Measurements from ENCODE around the gene ZEB1.
"Not testable (repeated sequence)": the region's sequence is repeated elsewhere in the genome, so short reads cannot be mapped to it uniquely, and the experiment has no call there.

Gene ZEB1

DNA sequence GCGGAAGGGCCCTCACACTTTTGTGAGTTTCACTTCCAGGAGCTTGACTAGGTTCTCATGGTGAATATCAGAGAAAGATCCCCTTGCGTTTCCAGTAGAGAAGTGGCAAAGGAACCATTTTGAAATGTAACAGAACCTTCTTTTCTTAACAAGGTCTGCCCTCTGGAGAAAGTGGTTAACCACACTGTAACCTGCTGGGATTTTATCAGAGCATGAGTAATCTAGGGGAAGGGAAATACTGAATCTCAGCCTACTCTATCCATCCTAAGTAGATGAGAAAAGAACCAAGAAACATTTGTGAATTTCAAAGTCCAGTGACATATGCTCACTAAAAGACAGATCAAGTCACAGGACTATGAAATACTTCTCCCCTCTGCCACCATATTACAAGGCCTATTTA is 235.5 kb downstream of the ZEB1 start:
- intact Hi-C loops (cut with DNase I) = no loop called here
- no peak for DNase-seq

DNA sequence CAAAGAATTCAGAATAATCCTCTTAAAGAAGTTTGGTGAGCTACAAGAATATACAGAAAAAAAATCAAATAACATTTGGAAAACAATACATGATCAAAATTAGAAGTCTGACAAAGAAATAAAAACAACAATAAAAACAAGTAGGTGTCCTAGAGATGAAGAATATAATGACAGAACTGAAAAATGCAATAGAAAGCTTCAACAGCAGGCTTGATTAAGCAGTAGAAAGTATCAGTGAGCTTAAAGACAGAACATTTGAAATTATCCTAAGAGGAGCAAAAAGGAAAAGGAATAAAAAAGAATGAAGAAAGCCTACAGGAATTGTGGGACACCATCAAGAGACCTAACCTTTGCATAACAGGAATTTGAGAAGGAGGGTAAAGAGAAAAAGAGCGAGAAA is 238.8 kb downstream of the ZEB1 start:
- DNase-seq = no peak
- intact Hi-C loops (cut with DNase I) = no loop called here

DNA sequence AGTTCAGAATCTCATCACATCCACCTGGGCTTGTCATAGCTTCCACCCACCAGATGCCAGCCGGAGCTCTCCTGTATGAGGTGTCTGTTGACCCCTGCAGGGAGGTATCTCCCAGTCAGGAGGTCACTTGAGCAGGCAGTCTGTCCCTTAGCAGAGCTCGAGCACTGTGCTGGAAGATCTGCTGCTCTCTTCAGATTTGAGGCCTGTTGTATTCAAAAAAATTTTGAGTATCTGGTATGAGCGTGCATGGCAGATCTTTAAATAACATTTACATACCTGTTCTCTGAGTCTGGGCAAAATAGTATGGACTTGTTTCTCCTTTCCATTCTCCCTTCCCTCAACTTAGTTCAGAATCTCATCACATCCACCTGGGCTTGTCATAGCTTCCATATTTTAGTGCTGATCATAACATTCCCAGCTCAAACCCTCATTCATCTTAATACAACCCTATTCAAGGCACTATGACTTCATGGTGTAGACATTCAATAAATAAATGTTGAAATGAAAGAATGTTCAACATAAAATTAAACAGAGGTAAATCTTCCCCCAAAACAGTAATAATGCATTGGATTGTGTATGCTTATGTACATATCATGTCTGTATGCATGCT is 249.3 kb downstream of the ZEB1 start:
- DNase-seq; intact Hi-C loops (cut with DNase I): not testable (repeated sequence)

DNA sequence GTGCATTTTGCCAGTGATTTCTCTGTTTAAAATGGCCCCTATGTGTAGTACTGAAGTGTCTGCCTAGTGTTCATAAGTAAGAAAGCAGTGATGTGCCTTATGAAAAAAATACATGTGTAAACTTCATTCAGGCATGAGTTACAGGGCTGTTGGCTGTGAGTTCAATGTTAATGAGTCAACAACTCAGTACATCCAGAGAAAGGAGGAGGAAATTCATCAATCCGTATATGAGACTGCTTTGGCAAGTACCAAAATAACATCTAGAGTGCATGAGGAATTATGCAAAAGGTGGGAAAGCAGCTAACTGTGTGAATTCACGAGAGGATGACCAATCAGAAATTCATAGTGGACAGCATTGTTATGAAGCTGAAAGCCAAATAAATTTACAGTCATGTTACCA is 255.6 kb downstream of the ZEB1 start:
- DNase-seq = no peak
- intact Hi-C loops (cut with DNase I) = no loop called here

DNA sequence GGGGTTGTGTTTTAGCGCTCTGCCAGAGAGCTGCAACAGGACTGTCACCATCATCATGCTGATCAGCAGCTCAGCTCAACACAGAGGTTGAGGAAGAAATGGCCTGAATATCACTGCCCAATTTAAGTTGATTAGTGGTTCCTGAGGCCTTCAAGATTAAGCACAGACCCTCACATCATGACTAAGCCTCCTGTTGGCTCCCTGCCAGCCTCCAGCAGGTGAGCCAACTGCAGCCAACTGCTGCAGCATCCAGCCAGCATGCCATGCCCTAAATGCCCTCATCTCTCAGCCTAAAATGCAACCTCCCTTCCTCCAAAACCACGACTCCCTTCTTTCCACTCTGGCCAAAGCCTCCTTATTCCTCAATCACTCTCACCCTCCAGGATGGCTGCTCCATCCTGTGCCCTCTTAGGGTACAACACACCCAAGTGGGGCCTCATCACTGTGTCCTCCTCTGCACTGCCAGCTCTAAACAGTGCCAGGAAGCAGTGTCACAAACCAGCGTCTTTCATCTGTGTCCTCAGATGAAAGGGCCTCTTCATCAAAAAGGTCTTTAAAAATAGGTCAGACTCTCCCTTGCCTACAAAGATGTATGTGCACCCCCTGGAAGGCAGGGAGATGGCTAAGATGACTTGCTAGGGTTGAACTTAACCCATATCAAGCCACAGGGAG is 259.3 kb downstream of the ZEB1 start:
- intact Hi-C loops (cut with DNase I) = no loop called here

DNA sequence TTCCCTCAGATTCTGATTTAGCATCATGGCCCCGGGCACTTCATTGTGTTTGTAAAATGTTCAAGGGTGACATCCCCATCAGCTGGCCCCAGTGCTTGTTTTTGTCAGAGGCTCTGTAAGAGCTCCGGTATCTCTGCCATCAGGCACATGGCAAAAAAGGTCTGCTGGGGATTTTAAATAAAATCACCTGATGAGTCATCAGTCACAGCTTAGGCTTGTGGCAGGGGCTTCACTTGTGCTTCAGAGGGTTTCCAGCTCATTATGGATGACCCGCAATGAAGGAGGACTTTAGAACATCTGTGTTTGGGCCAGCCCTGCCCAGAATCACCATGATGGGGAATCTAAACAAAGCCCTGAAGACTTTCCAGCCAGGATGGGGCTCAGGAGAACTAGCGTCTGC is 259.9 kb downstream of the ZEB1 start:
- intact Hi-C loops (cut with DNase I) = no loop called here
- no peak for DNase-seq

More for the DNA sequence above, 259.3 kb downstream of the ZEB1 start:
- no peak for DNase-seq

Data from posterior cingulate gyrus (tissue), 11 donors.